Measurements from ENCODE around the gene SLC38A8.

Gene SLC38A8

DNA sequence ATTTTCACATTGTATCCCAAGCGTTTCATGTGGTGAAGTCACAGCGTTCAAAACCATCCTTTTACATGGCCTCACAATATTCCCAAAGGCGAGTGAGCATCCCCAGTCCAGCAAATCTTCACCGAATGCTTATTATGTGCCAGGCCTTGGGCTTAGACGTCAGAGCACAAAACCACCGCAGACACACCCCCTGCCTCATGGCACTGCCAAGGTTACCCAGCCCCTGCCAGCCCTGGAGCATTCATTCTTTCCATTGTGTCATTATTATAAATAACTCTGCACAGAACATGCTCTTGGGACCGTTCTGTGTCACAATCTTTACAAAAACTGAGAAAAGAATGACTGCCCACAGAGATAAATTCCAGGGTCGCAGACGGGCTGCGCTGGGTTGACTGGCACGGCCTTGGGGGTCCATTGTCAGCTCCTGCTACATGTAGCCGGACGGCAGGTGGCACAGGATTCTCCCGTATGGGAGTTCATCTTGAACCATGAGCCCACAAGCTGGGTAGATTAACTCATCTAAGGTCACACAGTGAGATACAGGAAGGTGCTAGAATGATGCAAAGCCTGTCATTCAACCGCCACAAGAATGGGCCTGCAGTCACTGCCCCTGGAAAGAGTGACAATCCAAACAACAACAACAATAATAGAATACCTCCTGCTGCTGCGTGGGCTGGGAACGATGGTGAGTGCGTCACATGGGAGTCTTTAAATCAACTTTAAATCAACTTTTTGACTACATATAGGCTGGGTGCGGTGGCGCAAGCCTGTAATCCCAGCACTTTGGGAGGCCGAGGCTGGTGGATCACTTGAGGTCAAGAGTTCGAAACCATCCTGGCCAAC is 79.1 kb downstream of the SLC38A8 start:
- H3K36me3 ChIP-seq (ENCODE audit: control insufficient read depth, insufficient read depth, low read length) = peaks cover 3% of the 10 kb centered on the region
- no peaks in the 10 kb centered on the region for H3K4me1 ChIP-seq (ENCODE audit: control insufficient read depth, insufficient read depth, low read length)
- no peak overlapping the region for H3K4me3 ChIP-seq (ENCODE audit: low read depth, low read length)
- no peak overlapping the region for H3K9ac ChIP-seq (ENCODE audit: low read depth, low read length)
- no peaks in the 10 kb centered on the region for H3K9me3 ChIP-seq (ENCODE audit: control insufficient read depth, insufficient read depth, low read length)
- no peaks in the 10 kb centered on the region for H3K27me3 ChIP-seq (ENCODE audit: control insufficient read depth, insufficient read depth, low read length)

DNA sequence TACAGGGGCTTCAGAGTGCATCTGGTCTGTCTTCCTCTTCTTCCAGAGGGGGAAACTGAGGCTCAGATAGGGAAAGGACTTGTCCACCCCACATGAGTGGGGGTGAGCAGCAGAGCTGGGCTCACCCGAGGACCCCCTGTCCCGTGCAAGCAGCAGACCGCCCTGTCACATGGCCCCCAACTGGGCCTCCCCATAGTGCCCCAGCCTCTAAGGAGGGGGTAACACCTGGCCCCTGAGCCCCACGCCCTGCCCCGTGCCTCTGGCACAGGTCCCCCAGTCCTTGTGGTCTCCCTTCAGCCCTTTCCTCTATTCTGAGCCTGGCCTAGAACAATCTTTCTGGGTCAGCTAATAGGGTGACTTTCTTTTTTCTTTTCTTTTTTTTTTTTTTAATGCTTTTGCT is 81.0 kb downstream of the SLC38A8 start:
- Histone ChIP-seq H3K27me3 (ENCODE audit: control insufficient read depth, insufficient read depth, low read length) (no peaks in the 10 kb centered on the region), H3K9me3 (ENCODE audit: control insufficient read depth, insufficient read depth, low read length) (no peaks in the 10 kb centered on the region), H3K9ac (ENCODE audit: low read depth, low read length) (no peak overlapping the region), H3K4me3 (ENCODE audit: low read depth, low read length) (no peak overlapping the region), H3K4me1 (ENCODE audit: control insufficient read depth, insufficient read depth, low read length) (no peaks in the 10 kb centered on the region), H3K36me3 (ENCODE audit: control insufficient read depth, insufficient read depth, low read length) (peaks cover 3% of the 10 kb centered on the region)

DNA sequence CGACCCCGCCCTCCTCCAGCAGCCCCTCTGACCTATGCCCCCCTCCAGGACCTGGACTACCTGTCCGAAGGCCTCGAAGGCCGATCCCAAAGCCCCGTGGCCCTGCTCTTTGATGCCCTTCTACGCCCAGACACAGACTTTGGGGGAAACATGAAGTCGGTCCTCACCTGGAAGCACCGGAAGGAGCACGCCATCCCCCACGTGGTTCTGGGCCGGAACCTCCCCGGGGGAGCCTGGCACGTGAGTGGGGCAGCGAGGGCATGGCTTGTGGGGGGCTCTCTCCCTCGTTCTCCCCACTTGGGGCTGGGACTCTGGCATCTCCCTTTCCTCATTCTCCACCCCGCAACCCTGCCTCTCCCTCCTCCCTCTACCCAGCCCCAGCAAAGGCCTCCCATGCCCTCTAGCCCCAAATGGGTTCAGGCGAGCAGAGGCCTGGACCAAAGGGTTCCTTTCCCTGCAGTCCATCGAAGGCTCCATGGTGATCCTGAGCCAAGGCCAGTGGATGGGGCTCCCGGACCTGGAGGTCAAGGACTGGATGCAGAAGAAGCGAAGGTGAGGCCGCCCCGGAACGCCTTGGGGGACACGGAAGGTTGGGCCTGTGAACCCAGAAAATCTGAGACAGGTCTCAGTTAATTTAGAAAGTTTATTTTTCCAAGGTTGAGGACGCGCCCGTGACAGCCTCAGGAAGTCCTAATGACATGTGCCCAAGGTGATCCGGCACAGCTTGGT is 81.9 kb downstream of the SLC38A8 start:
- Histone ChIP-seq H3K27me3 (ENCODE audit: control insufficient read depth, insufficient read depth, low read length) (no peaks in the 10 kb centered on the region), H3K9ac (ENCODE audit: low read depth, low read length) (no peak overlapping the region), H3K4me1 (ENCODE audit: control insufficient read depth, insufficient read depth, low read length) (no peaks in the 10 kb centered on the region), H3K36me3 (ENCODE audit: control insufficient read depth, insufficient read depth, low read length) (peaks cover 3% of the 10 kb centered on the region), H3K4me3 (ENCODE audit: low read depth, low read length) (no peak overlapping the region), H3K9me3 (ENCODE audit: control insufficient read depth, insufficient read depth, low read length) (no peaks in the 10 kb centered on the region)
